ENCODE measurements around the gene TUBGCP3. TPM values are rescaled to one million over a fixed set of nuclear protein-coding genes. Genes with fewer than 3 reads are reported as not detected.
"Not testable (repeated sequence)": the region's sequence is repeated elsewhere in the genome, so short reads cannot be mapped to it uniquely, and the experiment has no call there.

Gene TUBGCP3
- total RNA-seq, 1 donor from 2014 or later, result 22.4 TPM

DNA sequence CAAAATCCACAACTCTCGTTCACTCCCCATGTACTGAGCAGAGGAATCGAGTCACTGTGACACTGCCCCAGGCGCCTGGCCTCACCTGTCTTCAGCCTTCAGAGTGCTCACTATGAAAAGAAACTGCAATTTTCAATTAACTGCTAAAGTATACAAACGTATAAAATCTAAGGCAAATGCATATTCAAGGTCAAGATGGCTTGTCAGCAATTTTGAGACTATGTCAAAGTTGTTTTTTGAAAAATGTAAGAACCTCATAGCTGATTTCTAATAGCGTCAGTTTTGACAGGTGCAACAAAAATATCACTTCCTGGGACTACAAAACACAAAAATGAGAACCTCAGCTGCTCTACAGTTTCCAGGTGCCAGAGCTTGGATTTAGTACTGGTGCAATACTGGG lies 31.4 kb downstream of the TUBGCP3 start:
- DNase-seq (ENCODE audit: low spot score in 2 of 2), result no peak
- H3K27ac ChIP-seq, result no peak overlapping the region
- intact Hi-C loops (cut with DNase I), result no loop called here
- no peaks in the 10 kb centered on the region for H3K9me3 ChIP-seq
- H3K4me3 ChIP-seq, result no peak overlapping the region
- H3K4me1 ChIP-seq, result no peaks in the 10 kb centered on the region
- no peak for TF ChIP-seq CTCF (IDR thresholded peaks at IDR 0.05)
- H3K36me3 ChIP-seq, result peaks cover 55 to 72% of the 10 kb centered on the region in 2 donors
- H3K27me3 ChIP-seq, result no peaks in the 10 kb centered on the region

DNA sequence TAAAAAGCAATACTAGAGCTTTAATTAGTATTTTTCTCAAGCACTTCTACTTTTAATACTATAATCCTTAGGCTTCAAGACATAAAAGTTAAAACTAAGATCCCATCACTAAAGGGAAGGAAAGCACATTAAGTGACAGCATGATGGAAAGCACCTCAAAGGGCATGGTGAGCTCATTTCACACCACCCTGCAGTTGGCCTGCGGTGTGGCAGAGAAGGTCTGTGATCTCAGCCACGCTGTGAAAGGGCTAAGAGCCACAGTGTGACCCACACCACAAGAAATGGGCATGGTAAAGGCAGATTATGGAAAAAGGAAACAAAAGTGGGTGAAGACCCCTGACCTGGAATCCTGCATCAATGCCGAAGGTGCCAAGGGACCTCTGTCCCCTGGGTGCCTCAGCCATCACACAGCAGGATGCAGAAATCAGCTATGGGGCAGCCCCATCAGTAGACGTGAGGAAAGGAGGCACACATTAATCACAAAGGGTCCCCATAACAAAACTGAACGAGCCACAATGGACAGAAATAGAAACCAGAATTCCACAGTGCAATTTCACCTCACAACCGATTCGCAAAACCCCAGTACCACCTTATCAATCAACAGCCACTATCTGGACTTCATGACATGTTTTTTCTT lies 33.6 kb downstream of the TUBGCP3 start:
- no peak for TF ChIP-seq CTCF (IDR thresholded peaks at IDR 0.05)
- peaks cover 58 to 83% of the 10 kb centered on the region in 2 donors for H3K36me3 ChIP-seq
- no peaks in the 10 kb centered on the region for H3K4me1 ChIP-seq
- no peak overlapping the region for H3K4me3 ChIP-seq
- intact Hi-C loops (cut with DNase I), result no loop called here
- H3K9me3 ChIP-seq, result no peaks in the 10 kb centered on the region
- H3K27me3 ChIP-seq, result no peaks in the 10 kb centered on the region
- no peak for DNase-seq (ENCODE audit: low spot score in 2 of 2)
- H3K27ac ChIP-seq, result no peak overlapping the region

DNA sequence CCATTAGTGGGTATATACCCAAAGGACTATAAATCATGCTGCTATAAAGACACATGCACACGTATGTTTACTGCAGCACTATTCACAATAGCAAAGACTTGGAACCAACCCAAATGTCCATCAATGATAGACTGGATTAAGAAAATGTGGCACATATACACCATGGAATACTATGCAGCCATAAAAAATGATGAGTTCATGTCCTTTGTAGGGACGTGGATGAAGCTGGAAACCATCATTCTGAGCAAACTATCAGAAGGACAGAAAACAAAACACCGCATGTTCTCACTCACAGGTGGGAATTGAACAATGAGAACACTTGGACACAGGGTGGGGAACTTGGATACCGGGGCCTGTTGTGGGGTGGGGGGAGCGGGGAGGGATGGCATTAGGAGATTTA lies 39.0 kb downstream of the TUBGCP3 start:
- H3K4me3 ChIP-seq; intact Hi-C loops (cut with DNase I); H3K9me3 ChIP-seq; DNase-seq (ENCODE audit: low spot score in 2 of 2); H3K4me1 ChIP-seq; H3K27ac ChIP-seq; H3K27me3 ChIP-seq: not testable (repeated sequence)
- peaks cover 60 to 80% of the 10 kb centered on the region in 2 donors for H3K36me3 ChIP-seq

DNA sequence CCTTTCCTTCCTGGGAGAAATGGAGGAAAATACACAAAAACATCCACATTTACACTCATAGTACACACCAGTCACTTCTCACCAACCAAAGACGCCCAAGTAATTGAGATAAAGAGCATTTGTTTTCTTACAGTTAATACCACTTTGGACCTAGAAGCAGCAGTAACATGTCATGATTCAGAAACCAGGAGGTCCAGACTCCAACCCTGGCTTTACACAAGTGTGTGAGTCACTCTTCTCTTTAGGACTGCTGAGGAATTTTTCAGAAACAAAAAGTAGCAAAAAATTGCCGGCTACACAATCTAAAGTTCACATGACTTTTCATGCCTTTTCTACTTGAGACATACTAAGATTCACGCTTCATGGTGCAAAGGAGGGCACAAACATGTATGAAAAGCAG lies 42.1 kb downstream of the TUBGCP3 start:
- Histone ChIP-seq H3K4me3 (no peak overlapping the region), H3K27me3 (no peaks in the 10 kb centered on the region), H3K4me1 (no peaks in the 10 kb centered on the region), H3K9me3 (no peaks in the 10 kb centered on the region), H3K36me3 (peaks cover 44 to 49% of the 10 kb centered on the region in 2 donors), H3K27ac (no peak overlapping the region)
- no peak for DNase-seq (ENCODE audit: low spot score in 2 of 2)
- no peak for TF ChIP-seq CTCF (IDR thresholded peaks at IDR 0.05)
- intact Hi-C loops (cut with DNase I), result no loop called here

DNA sequence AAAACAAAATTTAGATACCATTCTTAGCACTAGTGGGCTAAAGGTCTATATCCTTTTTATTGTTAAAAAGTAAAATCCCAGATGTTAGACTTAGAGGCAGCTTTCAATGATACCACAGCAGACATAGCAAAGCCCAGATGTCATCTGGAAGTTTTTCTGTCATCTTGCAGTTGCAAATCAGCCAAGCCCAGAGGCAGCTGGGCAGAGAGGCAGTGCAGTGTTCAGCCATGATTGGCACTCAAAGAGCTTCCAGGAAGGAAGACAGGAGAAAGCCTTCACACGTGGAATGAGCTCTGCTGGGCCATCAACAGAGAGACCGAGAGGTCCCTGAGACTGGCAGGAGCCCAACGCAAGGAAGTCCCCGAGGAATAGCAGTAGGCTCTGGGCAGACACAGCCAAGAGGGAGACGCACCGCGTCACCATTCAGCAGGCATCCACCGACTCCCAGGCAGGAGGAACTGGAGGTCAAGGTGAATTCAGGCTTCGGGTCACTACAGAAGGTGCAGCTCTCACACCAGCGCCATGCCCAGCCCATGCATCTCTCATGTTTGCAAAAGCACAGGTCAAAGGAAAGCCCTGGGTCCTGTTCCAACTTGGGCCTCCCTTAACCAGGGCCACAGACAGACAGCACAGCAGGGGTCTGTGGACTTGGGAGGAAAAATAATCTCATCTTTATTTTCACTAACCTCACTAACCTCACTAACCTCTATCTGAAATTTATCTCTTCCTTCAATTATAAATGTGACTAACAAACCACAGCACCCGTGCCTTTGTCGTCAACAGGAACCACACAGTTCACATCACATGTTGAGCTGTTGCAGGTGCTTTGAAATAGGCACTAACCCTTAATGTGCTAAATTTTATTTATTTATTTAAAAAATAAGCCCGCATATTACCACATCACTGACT lies 54.9 kb downstream of the TUBGCP3 start:
- Histone ChIP-seq H3K4me3 (no peak overlapping the region), H3K36me3 (no peaks in the 10 kb centered on the region), H3K27me3 (no peaks in the 10 kb centered on the region), H3K9me3 (no peaks in the 10 kb centered on the region), H3K4me1 (no peaks in the 10 kb centered on the region), H3K27ac (no peak overlapping the region)
- TF ChIP-seq CTCF (IDR thresholded peaks at IDR 0.05), result no peak
- intact Hi-C loops (cut with DNase I), result no loop called here
- no peak for DNase-seq (ENCODE audit: low spot score in 2 of 2)

DNA sequence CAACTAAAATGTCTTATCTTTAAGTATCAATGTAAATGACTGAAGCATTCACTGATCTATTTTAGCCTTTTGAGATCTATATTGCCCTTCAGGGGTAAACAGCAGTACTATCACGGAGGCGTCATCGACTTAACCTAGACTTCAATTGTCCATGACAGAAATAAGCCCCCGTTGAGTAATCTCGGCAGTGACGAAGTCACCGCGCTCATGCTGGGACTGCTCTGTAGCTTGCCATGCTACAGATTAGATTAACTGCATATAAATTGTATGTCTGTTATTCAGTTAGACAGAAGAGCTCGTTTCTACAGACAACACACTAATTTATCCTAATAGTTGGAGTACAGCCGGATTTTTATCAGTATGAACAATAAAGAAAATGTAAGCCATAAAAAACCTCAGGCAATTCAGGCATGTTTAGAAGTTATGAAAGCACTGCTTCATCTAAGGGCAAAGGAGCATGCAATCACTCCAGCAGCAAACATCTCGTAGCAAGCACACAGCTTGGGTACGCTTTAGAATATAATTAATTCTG lies 56.6 kb downstream of the TUBGCP3 start:
- TF ChIP-seq CTCF (IDR thresholded peaks at IDR 0.05), result no peak
- no peaks in the 10 kb centered on the region for H3K9me3 ChIP-seq
- no peak for DNase-seq (ENCODE audit: low spot score in 2 of 2)

More for the DNA sequence above, 56.6 kb downstream of the TUBGCP3 start:
- Histone ChIP-seq H3K4me3 (no peak overlapping the region), H3K27me3 (no peaks in the 10 kb centered on the region), H3K27ac (no peak overlapping the region), H3K4me1 (no peaks in the 10 kb centered on the region), H3K36me3 (peaks cover 0 to 7% of the 10 kb centered on the region in 2 donors)
- intact Hi-C loops (cut with DNase I), result no loop called here

Measured in ascending aorta (tissue), 2 donors.